HAP-1 (cell line): ENCODE measurements around the gene TMEM238L.
A peak's percentile ranks its signal among the peaks of the same experiment; 100 is the strongest.

Source experiments
- DNase-seq, 2 experiments: peaks; one replicate each; pipeline ENCODE4 v3.0.0-alpha.2; 2016 to 2020; ENCODE audit warnings: low spot score in 2 of 2
- H3K27me3 ChIP-seq: fragments of 250-450 bp; sonication (Bioruptor Pico); 2 replicates; pipeline ENCODE4 v1.5.1; 2020; ENCODE audit warnings: low read depth, mild to moderate bottlenecking, moderate library complexity
- H3K36me3 ChIP-seq: fragments of 250-450 bp; sonication (Bioruptor Pico); replicated peaks from 2 replicates; pipeline ENCODE4 v1.5.1; 2020; ENCODE audit warnings: mild to moderate bottlenecking
- H3K4me1 ChIP-seq: fragments of 250-450 bp; sonication (Bioruptor Pico); 2 replicates; pipeline ENCODE4 v1.5.1; 2020; ENCODE audit warnings: mild to moderate bottlenecking
- H3K4me3 ChIP-seq: fragments of 250-450 bp; sonication (Bioruptor Pico); 2 replicates; pipeline ENCODE4 v1.5.1; 2020; ENCODE audit warnings: mild to moderate bottlenecking, moderate library complexity
- H3K9me3 ChIP-seq: fragments of 250-450 bp; sonication (Bioruptor Pico); 2 replicates; pipeline ENCODE4 v1.5.1; 2020; ENCODE audit warnings: mild to moderate bottlenecking, moderate library complexity
- in situ Hi-C: fragments of 300-500 bp; cut with MboI; formaldehyde crosslinking; loops from 3 replicates; pipeline ENCODE4 v1.14.3; 2020; ENCODE audit warnings: low sequenced_read_pairs, inconsistent platforms, mixed read lengths

The TMEM238L gene

DNA sequence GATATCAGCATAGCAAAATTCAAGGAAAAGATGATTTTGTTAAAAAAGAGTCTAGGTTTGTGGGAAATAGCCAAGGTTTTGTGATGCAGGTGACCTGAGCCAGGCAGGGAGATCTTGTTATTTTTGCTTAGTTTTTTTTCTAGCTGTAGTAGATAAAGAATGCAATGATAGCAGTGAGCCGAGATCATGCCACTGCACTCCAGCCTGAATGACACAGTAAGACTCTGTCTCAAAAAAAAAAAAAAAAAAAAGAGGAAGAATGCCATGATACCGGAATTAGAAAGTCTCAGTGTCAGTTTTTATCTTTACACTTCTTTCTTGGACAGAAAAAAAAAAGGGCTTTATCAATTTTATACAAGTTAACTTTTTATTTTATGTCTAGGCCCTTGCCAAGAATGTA is 27.5 kb downstream of the TMEM238L start:
- no peak for DNase-seq
- no peak overlapping the region for H3K4me3 ChIP-seq
- no peaks in the 10 kb centered on the region for H3K27me3 ChIP-seq
- peaks cover 4% of the 10 kb centered on the region; the same call in 1 of the 2 replicates for H3K9me3 ChIP-seq
- no peaks in the 10 kb centered on the region for H3K4me1 ChIP-seq
- in situ Hi-C loops: loop anchor here (25.0 kb wide), 1 partner anchor 1011 kb away; no protein-coding TSS in a partner anchor
- H3K36me3 ChIP-seq: no peaks in the 10 kb centered on the region

DNA sequence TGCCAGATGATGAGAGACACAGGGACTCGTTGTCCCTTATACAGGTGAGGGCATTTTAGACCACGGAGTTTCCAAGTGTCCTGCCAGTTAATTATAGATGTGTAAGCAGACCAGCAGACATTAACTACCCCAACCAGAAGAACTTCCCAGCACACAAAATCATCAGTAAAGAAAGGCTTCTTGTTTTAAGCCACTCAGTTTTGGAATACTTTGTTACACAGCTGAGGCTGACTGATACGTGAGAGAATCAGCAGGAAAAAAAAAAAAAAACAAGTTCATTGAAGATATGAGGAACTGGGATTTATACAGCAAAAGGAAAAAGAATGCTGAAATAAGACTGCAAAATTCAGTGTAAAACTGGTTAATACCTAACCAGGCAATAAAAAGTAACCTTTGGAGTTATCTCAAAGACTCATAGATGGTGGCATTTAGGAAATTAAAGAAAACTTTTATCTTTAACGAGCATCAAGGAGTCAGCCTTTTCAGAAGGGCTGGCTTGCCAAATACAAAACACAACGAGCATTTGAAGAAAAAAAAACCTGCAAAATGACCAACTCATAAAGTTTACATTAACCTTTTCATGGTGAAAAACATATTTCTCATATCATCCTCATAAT is 28.1 kb downstream of the TMEM238L start:
- Histone ChIP-seq H3K9me3 (peaks cover 4% of the 10 kb centered on the region; the same call in 1 of the 2 replicates), H3K4me1 (no peaks in the 10 kb centered on the region), H3K27me3 (no peaks in the 10 kb centered on the region), H3K4me3 (no peak overlapping the region), H3K36me3 (no peaks in the 10 kb centered on the region)
- DNase-seq: no peak
- in situ Hi-C loops: loop anchor here (25.0 kb wide), 1 partner anchor 1011 kb away; no protein-coding TSS in a partner anchor

DNA sequence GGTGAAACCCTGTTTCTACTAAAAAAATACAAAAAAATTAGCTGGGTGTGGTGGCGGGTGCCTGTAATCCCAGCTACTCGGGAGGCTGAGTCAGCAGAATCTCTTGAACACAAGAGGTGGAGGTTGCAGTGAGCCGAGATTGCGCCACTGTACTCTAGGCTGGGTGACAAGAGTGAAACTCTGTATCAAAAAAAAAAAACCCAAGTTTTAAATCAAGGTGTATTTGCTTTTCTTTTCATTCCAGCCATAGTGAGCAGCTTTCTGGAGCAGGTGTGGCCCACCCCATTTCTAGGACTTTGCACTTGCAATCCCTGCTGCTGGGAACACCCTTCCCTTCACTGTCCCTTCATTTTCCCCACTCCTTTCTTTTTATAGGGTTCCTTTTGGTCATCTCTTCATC is 28.8 kb downstream of the TMEM238L start:
- H3K27me3 ChIP-seq: no peaks in the 10 kb centered on the region
- H3K36me3 ChIP-seq: no peaks in the 10 kb centered on the region
- in situ Hi-C loops: loop anchor here (25.0 kb wide), 1 partner anchor 1012 kb away; no protein-coding TSS in a partner anchor
- no peaks in the 10 kb centered on the region for H3K4me1 ChIP-seq
- DNase-seq: no peak
- H3K4me3 ChIP-seq: no peak overlapping the region
- peaks cover 4% of the 10 kb centered on the region; the same call in 1 of the 2 replicates for H3K9me3 ChIP-seq

DNA sequence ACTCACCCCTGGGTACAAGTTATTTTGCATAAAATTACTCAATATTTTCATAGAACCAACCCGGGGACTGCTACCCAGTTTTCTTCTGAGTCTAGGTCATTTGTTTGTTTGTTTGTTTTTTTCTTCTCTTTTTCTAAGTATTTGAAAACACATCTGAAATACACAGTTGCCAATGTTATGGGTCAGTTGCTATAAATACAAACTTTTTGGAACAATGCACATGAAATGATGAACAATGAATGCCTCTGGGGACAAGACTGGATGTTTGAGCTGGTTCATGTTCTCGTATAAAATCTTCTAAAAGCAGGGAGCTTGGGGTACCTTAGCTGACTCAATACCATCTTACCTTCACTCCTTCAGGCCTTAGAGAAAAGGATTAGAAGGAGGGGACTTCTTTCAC is 30.5 kb downstream of the TMEM238L start:
- DNase-seq: no peak
- no peak overlapping the region for H3K4me3 ChIP-seq
- H3K9me3 ChIP-seq: peaks cover 4% of the 10 kb centered on the region; the same call in 1 of the 2 replicates
- H3K27me3 ChIP-seq: no peaks in the 10 kb centered on the region
- H3K36me3 ChIP-seq: no peaks in the 10 kb centered on the region
- H3K4me1 ChIP-seq: no peaks in the 10 kb centered on the region
- in situ Hi-C loops: no loop called here

DNA sequence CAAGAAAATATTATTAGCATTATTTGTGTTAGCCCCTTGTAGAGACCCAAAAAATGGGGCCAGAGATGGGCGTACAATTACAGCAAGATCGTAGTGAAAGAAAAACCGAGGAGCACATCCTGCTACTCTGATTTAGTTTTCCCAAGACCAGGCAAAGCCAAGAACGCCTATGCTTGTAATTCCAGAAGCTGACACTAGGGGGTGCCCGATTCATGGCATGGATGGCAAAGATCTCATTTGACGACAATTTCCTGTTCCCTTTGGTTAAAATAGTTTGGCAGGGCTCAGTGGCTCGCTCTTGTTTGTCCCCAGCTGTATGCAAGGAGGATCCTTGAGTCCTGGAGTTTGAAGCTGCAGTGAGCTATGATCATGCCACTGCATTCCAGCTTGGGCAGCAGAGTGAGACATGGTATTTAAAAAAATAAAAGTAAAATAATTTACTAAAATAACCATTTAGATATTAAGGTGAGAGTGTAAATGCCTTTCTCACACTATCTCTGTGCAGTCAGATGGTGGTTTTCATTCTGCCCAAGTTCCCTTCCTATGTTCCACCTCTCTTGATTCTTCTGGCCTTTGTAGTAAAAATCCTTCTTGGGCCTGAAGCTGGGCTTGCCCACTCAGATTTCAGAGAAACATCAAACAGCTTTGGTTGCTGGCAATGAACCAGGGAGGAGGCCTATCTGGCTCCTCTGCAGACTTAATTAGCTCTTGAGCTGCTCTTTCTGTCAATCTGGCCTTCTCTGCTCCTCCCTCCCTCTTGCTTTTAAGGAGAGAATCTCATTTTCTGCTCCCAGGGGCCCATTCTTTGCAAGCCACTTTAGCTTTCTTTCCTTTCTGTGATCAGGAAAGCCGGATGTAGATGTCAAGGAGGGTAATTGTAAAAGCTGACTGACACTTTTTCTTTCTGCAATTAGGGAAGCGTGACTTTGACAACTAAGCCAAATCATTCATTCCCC is 31.2 kb downstream of the TMEM238L start:
- Histone ChIP-seq H3K4me3 (no peak overlapping the region), H3K4me1 (no peaks in the 10 kb centered on the region), H3K36me3 (no peaks in the 10 kb centered on the region), H3K9me3 (peaks cover 4% of the 10 kb centered on the region; the same call in 1 of the 2 replicates), H3K27me3 (no peaks in the 10 kb centered on the region)
- peak in 1 of 2 experiments; percentile 56 for DNase-seq
- in situ Hi-C loops: no loop called here

DNA sequence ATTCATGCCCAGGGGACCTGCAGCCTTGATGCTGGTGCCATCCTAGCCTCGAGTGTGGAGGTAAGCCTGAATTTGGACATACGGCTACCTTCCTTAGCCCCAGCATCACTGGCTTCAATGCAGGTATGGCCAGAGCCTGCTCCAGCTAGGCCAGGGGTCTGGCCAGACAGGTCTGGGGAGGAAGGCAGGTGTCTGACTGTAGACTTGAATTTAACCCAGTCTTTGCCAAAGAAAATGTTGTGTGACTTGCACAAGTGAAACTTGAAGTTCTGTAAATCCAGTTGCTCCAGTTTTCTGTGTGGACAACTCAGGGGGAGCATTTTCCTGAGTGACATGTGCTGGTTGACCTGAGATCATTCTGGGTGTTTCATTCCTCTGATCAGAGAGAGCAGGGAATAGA is 32.8 kb downstream of the TMEM238L start:
- Histone ChIP-seq H3K4me1 (no peaks in the 10 kb centered on the region), H3K27me3 (no peaks in the 10 kb centered on the region), H3K4me3 (no peak overlapping the region), H3K9me3 (peaks cover 4% of the 10 kb centered on the region; the same call in 1 of the 2 replicates), H3K36me3 (no peaks in the 10 kb centered on the region)
- in situ Hi-C loops: no loop called here
- no peak for DNase-seq

DNA sequence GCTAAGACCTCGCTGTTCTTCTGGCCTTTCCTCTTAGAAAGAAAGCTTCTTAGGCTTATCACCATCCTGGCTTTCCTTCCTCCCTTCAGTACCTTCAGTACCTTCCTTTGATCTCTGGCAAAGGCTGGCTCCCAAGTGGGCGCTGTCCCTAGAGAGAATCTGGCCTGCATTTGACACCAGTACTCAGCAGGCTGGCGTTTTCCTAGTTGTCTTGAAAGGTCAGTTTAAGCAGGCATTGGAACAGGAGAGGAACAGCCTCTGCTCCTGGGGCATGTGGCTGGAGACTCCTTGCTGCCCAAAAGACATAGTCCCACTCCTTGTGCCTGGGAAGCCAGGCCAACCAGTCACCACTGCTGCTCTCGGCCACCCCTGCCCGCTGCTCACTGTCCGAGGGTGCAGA is 34.1 kb downstream of the TMEM238L start:
- H3K27me3 ChIP-seq: no peaks in the 10 kb centered on the region
- no peaks in the 10 kb centered on the region for H3K4me1 ChIP-seq
- peaks cover 4% of the 10 kb centered on the region; the same call in 1 of the 2 replicates for H3K9me3 ChIP-seq
- DNase-seq: no peak
- H3K4me3 ChIP-seq: no peak overlapping the region
- H3K36me3 ChIP-seq: no peaks in the 10 kb centered on the region
- in situ Hi-C loops: no loop called here

DNA sequence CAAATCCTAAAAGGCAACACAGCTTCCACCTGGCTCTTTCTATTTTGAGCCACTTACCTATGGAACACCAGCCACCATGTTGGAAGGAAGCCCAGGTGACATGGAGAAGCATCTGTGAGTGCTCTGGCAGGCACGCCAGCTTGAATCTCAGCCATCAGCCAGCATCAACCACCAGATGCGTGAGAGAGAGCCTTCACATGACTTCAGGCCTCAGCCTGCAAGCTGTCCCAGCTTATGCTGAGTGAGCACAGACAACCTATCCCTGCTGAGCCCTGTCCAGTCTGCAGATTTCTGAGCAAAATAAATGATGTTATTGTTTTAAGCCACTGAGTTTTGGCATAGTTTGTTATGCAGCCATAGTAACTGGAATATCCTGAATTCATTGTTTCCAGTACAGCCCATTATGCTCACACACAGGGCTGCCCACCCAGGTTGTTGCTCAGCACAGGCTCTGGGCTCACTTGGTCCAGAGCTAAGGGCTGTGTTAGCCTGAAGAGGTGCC is 35.1 kb downstream of the TMEM238L start:
- Histone ChIP-seq H3K27me3 (no peaks in the 10 kb centered on the region), H3K36me3 (no peaks in the 10 kb centered on the region), H3K4me1 (no peaks in the 10 kb centered on the region), H3K9me3 (peaks cover 4% of the 10 kb centered on the region; the same call in 1 of the 2 replicates), H3K4me3 (no peak overlapping the region)
- DNase-seq: no peak
- in situ Hi-C loops: no loop called here

DNA sequence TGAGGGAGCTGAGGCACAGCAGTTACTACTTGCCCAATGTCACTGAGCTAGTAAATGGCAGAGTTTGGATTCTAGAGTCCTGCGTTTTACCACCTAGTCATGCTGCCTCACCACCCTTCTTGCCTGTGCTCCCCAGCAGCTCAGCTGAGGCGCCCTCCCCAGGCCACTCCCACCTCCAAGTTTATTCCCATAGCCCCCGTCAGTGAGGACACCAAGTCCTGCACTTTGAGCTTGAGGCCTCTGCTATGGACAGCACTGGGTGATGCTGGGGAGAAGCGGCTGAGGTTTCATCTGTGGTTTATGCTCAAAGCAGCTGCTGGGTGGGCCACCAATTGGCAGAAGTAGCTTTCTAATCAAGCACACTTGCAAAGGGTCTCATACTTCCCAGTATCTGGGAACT is 36.7 kb downstream of the TMEM238L start:
- Histone ChIP-seq H3K27me3 (no peaks in the 10 kb centered on the region), H3K9me3 (peaks cover 4% of the 10 kb centered on the region; the same call in 1 of the 2 replicates), H3K4me1 (no peaks in the 10 kb centered on the region), H3K4me3 (no peak overlapping the region), H3K36me3 (no peaks in the 10 kb centered on the region)
- DNase-seq: no peak
- in situ Hi-C loops: no loop called here

DNA sequence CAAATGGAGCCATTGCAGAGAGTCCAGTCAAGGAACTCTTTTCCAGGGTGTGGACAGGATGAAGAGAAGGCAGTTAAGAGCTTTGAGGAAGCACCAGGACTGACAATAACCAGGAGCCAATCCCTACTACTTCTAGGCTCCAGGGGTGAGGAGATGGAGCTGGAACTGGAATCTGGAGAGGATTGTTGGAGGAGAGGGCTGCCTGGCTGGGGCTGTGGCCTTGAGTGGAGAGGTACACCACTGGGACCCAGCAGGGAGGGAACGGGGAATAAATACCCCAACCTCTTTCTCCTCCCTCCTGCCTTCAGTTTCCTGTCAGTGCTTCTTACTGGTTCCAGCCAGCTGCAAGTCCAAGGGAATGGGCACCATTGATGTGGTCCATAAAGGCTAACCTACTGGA is 41.9 kb downstream of the TMEM238L start:
- DNase-seq: no peak
- Histone ChIP-seq H3K4me1 (no peaks in the 10 kb centered on the region), H3K9me3 (no peaks in the 10 kb centered on the region), H3K27me3 (no peaks in the 10 kb centered on the region), H3K4me3 (no peak overlapping the region), H3K36me3 (no peaks in the 10 kb centered on the region)
- in situ Hi-C loops: no loop called here

DNA sequence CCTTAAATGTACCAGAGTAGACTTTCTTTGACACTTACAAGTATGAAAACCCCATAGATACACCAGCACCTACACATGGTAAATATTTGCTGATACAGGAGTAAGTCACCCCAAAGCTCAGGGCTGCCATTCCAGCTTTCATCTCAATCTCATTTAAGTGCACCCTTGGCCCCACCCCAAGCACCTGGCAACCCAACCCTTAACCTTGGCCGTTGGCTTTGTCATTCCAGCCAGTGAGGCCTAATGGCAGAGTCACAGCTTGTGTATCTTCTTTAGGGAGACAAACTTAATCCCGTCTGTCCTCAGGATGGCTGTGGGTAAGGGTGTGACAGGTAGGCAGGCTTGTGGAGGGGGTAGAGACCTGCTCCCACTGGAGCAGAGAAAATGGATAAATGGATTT is 42.6 kb downstream of the TMEM238L start:
- H3K4me3 ChIP-seq: no peak overlapping the region
- H3K36me3 ChIP-seq: no peaks in the 10 kb centered on the region
- H3K27me3 ChIP-seq: no peaks in the 10 kb centered on the region
- in situ Hi-C loops: no loop called here
- H3K4me1 ChIP-seq: no peaks in the 10 kb centered on the region
- no peak for DNase-seq
- H3K9me3 ChIP-seq: no peaks in the 10 kb centered on the region

DNA sequence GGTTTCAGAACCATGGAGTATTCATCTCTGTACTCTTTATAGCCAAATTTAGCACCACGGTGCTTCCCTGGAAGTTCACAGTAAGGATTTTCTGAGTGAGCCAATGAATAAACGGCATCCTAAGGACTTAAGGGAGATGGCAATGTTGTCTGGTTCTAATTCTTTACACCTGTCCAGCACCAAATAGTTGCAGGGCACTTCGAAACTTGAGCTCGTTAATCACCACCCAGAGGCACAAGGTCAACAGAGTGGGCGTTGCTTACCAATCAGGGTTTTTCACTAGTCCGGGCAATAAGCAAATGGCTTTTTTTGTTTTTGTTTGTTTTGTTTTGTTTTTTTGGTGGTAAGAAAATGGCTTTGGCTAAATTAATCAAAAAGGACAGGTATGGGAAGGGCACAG is 45.8 kb downstream of the TMEM238L start:
- no peaks in the 10 kb centered on the region for H3K4me1 ChIP-seq
- H3K4me3 ChIP-seq: no peak overlapping the region
- no peak for DNase-seq
- H3K9me3 ChIP-seq: no peaks in the 10 kb centered on the region
- H3K36me3 ChIP-seq: no peaks in the 10 kb centered on the region
- in situ Hi-C loops: no loop called here
- peaks cover 2% of the 10 kb centered on the region; the same call in 1 of the 2 replicates for H3K27me3 ChIP-seq

DNA sequence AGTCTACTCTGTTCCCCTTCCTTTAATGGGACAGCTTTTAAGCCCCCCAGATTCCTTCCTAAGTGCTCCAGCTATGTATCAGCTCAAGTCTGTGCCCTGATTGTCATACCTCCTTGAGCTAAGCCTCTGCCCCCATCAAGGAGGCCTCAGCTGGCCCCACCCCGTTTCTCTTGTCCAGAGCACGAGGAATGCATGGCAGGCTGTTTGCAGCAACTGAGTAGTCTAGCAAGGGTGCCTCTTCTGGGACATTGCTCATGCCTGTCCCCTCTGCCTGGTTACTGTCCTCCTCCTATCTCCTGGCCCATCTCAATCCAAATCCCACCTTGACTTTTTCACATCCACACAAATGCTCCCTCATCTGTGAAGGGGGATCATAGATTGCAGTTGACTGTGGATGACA is 46.3 kb downstream of the TMEM238L start:
- Histone ChIP-seq H3K36me3 (no peaks in the 10 kb centered on the region), H3K4me3 (no peak overlapping the region), H3K4me1 (no peaks in the 10 kb centered on the region), H3K27me3 (peaks cover 2% of the 10 kb centered on the region; the same call in 1 of the 2 replicates), H3K9me3 (no peaks in the 10 kb centered on the region)
- no peak for DNase-seq
- in situ Hi-C loops: no loop called here

DNA sequence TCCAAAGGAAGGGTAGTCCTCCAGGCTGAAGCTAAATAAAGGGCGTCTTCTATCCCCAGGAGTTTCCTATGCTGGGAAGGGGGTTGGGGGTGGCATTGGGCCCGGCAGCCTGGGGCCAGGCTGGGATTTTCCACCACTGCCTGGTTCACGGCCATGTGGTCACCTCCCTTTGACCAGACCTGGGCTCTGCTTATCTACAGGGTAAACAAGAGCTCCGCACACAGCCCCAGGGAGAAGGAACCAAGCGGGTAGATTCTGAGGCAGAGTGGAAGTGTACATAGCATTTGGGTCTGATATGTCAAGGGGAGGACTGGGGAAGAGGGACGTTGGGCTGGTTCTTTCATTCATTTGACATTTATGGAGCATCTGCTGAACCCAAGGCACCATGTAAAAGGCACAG is 46.8 kb downstream of the TMEM238L start:
- peaks cover 2% of the 10 kb centered on the region; the same call in 1 of the 2 replicates for H3K27me3 ChIP-seq
- no peak overlapping the region for H3K4me3 ChIP-seq
- H3K4me1 ChIP-seq: no peaks in the 10 kb centered on the region
- H3K36me3 ChIP-seq: no peaks in the 10 kb centered on the region
- H3K9me3 ChIP-seq: no peaks in the 10 kb centered on the region
- DNase-seq: no peak
- in situ Hi-C loops: no loop called here
